Iris pigment epithelial cell (primary cell): ENCODE data around the gene RAB3B.

Experiments used
- DNase-seq: peaks from one replicate; pipeline ENCODE4 v3.0.0-alpha.2; 2011; ENCODE audit warnings: low read depth

RAB3B gene

DNA sequence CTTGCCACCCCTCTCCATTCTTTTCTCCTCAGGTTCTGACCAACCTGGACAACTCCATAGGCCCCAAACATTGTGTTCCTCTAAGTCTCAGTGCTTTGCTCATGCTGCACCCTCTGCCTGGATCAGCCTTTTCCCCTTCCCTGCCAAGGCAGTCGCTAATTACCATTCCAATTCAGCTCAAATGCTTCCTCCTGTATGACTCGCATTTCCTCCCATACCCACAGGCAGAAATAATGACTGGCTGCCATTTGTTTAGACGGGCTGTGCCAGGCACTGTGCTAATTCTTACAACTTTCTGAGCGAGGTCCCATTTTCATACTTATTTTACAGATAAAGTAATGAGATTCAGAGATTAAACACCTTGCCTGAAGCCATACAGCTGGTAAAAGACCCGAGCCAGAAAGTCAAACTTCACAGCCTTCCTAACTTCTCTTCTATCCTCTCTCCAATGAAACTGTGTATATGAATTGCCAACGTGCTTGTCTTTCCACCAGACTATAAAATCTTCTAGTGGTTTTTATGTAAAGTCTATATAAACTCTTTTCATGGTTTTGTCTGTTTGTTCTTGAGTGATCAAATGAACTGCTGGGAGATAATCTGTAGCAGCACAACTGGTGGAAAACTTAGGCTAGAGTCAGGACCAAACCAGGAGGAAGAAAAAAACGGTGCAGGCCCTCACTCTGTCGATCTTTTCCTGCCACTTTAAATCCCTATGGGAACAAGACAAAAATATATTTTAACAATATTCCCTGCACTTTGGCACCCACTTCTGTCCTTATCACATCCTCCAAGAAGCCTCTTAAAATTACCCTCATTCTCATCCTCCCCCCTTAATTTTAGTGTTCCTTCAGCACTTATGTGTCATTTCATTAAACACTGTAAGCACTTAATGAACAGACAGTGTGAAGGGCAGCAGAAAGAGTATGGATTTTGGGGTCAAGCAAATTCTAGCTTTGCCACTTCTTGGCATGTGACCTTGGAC lies 33.7 kb downstream of the RAB3B start:
- peak; percentile 33 for DNase-seq

DNA sequence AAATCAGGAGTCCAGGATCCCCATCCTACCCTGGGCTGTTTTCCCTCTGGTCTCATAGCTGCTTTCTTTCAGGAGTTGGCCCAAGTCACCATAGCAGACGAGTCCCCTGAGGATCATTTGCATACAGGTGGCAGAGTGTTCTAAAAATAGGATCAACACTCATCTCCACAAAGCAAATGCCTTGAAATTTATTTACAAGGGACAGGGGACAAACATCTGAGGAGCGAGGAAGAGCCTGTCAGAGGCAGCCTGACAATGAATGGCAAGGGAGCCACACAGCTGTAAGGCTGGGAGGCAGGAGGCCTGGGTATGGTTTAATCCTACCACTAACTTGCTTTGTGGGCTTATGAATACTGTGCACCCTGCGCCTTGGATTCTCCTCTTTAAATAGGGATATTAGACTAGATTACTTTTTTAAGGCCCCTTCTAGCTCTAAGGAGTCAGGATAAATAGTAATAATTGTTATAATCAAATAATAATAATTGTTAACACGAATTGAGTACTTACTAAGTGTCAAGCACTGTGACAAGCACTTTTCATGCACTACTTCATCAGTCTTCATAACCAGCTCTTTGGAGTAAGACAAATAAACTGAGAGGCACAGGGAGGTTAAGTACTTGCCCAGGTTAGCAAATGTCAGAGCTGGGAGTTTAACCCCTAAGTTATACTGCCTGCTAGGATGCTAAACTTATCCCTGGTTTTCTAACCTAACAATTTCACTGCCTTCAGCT lies 34.5 kb downstream of the RAB3B start:
- no peak for DNase-seq

DNA sequence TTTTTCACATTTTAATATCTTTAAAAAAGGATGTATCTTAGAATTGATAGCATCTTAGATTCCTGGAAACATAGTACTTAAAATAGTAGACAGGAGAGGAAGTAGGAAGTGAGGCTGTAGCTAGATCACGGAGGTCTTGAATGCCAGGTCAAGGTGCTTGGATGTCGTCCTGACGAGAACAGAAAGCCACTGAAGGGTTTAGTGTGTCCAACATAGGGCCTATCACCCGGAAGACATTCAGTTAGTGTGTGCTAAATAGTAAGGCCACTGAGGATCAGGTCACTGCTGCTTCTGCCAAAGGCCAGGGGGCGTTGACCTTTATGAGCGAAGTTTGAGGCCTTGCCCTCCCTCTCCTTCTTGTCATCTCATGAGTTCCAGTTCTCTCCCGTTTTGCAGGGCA lies 35.7 kb downstream of the RAB3B start:
- no peak for DNase-seq

DNA sequence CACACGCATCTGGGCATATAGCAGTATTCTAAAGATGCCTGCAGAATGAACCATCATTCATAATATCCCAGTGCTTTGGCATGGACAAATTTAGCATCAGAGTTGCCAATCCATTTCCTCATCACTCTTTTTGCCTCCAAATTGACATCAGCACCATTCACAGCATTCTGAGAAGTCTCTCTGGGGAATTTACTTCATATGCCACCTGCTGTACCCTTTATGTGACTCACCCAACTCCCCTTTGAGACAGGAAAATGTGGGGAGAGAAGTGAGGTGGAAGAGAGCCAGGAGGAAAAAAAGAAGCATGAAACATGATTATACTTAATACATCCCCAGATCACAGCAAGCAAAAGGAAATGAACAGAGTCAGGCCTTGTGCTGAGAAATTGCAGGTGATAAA lies 37.4 kb downstream of the RAB3B start:
- no peak for DNase-seq

DNA sequence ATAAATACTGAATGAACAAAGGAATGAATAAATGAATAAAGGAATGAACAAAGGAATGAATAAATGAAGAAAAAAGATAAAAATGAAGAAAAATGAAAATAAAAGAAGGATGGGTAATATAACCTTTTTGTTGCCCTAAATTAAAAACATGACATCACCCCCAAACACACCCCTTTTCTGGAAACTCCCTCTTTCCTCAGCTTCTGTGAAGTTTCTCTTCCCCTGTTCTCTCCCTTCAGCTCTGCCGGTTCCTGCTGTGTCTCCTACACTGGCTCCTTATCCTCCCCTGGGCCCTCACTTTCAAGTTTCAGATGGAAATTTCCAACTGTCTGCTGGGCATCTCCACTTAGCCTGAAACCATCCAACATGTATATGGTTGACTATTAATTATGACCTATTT lies 37.9 kb downstream of the RAB3B start:
- DNase-seq, result no peak

DNA sequence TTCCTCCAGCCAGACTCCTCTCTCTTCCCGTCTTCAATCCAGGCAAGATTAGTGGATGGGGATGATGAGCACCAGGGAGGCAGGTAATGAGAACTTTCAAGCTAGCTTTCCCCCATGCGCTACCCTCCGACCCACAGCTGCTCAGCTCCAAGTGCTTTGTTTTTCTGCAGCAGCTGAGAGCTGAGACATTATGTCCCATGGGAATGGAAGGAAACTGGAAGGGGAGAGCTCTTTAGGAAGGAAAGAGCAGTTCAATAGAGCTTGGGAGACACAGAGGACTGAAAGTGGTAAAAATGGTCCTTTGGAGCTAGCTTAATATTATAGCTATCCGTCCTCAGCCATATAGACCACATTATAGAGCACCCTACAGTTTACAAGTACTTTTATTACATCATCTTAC lies 39.8 kb downstream of the RAB3B start:
- DNase-seq, result no peak

DNA sequence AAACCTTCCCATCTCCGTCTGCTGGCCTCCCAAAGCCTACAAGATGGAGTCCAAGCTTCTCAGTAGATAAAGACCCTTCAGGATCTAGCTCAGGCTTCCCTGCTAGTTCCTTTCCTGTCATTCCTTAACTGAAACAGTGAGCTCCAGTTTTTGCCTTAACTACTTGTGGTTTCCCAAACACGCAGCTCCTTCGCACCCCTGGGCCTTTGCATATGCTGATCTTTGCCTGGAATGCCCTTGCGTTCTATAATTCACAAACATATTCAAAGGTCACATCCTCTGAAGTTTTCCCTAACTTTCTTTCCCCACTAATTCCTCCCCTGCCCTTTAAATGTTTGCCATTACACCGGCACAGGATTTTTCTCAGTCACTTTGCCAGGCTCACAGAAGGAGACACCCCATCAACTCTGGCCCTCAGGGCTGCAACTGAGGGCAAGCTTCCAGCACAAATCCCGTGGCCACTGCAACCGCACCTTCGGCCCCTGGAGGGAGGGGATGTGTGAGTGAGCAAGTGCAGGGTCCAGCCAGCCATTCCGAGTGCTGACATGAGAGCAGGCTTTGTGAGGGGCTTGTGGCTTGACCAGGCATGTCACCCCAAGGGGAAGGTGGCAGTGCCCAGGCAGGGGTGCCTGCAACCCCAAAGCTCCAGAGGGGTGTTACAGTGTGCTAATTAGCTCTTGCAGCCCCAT lies 41.3 kb downstream of the RAB3B start:
- DNase-seq, result no peak

DNA sequence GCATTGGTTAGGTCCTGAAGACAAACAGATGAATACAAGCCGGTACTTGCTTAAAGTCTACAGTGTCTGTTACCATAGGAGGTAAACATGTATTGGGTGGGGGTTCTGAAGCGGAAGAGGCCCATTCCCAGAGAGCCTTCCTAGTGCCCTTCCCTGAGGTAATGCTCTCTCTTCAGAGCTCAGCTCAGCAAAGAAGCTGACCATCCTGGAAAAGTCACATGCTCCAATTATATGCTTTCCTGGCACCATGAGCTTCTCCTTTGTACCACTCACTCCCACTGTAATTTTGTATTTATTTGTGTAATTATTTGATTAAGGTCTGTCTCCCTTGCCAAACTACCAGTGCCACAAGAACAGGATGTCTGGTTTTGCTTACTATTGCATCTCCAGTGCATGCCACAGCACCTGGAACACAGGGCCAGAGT lies 42.0 kb downstream of the RAB3B start:
- no peak for DNase-seq

DNA sequence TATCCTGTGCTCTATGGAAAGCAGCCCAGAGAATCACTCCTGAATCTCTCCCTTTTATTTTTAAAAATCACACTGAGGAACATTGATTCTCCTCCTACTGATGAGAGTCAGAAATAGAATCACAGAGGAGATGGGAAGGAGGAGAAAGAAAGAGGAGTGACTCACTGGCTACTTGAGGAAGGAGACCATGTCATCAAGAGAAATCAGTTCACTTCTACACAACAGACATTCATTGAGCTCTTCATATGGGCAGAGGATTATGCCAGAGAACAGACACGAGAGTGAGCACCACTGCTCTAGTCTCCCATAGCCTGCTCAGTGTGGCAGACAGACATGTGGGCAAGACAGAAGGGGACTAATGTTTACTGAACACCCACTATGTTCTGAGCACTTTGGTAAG lies 44.2 kb downstream of the RAB3B start:
- DNase-seq, result peak; percentile 49

DNA sequence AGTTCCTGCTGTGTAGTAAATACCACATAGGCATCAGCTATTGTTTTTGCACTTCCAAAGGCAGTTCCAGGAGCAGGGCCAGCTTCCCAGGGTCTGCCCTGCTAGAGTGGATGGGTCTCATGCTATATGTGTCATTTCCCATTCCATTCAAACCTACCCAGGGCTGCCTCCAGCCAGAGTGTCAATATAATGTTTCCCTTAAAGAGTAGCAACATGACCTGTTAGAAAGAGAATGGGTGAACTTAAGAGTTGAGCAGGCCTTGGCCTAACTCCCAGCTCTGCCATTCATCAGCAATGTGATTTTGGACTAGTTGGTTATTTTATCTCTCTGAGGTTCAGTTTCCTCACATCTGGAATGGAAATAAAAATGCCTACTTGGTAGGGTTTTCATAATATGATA lies 44.9 kb downstream of the RAB3B start:
- DNase-seq, result no peak

DNA sequence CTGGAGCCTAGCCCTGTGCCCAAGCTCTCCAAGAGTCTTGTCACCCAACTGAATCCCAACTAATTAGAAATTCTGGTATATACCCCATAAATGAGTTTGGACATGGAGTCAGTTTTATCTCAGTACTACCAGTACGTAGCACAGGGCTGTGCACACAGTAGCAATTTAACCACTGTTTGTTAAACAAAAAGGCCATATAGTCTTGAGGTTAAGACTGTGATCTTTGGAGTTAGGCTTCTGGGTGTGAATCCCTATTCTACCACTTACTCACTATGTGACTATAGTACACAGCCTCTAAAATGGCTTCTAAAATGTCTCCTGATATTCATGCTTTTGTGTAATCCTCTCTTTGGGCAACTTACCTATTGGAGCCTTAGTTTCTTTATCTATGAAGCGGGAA lies 48.2 kb downstream of the RAB3B start:
- no peak for DNase-seq

DNA sequence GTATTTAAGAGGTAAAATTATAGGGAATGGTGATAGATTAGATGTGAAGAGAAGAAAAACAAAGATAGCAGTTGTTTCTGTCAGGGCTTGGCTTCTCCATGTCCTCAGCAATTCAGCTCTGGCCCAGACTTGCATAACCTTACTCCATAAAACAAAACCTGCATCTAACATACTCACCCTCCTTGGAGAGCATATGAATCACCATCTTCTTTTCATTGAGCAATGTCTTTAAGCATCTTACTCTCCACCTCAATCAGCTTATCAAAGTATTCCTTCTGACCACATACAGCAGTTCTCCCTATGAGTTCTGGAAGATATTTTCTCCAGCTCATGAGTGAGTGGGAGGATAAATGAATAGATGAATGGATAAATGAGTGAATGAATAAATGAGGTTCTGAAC lies 49.0 kb downstream of the RAB3B start:
- DNase-seq, result peak; percentile 21

DNA sequence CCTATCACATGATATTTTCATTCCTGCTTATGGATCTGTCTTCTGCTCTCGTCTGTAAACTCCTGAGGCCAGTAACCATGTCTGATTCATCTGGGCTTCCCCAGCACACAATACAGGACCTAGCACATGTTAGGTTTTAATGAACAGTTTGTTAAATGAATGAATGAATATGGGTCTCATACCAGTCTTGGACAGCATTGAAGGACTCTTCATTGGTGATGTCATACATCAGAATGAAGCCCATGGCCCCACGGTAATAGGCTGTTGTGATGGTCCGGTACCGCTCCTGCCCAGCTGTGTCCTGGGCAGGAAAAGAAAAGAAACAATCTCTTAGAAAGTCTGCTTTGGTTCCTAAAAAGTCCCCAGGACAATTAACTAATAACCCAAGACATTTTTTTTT lies 53.4 kb downstream of the RAB3B start:
- no peak for DNase-seq

DNA sequence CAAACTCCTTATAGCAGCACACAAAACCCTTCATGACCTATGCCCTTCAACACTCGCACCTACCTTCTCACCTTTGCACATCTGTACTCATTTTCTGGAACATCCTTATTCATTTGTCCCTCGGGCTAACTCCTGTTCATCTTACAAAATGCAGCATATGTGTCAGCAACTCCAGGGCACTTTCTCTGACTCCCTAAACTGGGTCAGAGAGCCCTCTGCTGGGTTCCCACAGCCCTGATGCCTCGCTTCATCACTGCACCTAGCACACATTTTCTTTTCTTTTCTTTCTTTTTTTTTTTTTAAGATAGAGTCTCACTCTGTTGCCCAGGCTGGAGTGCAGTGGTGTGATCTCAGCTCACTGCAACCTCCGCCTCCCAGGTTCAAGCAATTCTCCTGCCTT lies 54.0 kb downstream of the RAB3B start:
- no peak for DNase-seq

DNA sequence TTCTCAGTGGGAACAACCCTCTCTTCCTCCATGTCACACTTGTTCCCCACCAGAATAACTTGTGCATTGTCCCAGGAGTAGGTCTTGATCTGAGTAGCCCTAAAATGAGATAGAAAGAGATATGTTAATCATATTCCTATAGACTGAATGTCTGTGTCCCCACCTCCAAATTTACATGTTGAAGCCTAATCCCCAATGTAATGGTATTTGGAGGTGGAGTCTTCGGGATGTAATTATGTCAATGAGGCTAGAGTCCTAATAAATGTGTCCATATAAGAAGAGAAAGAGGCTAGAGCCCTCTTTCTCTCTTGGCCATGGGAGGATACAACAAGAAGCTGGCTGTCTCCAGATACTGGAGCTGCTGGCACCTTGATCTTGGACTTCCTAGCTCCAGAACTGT lies 57.2 kb downstream of the RAB3B start:
- no peak for DNase-seq

DNA sequence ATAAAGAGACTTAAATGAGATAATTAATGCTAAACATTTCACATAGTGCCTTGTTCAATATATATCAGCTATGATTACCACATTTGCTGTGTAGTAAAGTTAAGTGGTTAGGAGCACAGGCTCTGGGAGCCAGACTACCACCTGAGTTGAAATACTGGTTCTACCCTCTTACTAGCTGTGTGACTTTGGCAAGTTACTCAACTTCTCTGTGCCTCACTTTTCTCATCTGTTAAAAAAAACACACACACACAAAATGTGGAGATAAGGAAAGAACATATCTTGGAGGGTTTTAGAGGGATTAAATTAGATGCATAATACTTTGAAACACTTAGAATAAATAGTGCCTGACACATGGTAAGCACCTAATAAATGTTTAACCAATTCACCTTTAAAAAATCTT lies 60.2 kb downstream of the RAB3B start:
- DNase-seq, result no peak

DNA sequence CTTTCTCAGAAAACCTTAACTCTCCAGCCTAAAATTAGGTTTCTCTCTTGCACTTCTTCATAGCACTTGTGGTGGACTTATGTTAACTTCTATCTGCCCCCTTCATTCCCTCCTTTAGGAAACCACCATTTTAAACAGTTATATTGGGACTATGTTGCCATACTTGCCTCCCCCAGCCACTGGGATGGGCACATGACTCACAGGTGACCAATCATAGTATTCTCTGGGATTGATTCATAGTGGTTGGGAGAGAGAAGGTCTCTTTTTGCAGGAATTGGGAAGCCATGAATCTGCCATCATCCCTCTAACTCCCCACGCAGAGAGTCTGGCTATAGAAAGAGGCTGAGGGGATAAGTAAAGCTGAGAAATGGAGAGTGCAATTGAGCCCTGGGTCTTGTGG lies 61.6 kb downstream of the RAB3B start:
- no peak for DNase-seq

DNA sequence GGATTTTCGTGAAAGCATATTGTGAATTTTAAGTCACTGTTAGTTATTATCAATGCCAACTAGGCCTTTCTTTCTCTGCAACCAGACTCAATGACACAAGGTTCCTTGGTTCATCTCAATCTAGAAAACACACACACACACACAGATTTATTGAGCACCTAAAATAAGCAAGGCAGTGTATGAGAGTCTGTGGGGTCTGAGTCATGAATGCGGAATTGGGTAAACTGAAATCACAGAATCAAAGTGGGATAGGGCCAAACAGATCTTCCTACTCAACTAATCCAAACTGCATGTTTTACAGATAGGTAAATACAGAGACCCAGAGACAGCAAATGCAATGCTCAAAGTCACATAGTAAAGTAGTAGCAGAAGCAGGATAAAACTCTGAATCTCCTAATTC lies 63.5 kb downstream of the RAB3B start:
- DNase-seq, result peak; percentile 39

DNA sequence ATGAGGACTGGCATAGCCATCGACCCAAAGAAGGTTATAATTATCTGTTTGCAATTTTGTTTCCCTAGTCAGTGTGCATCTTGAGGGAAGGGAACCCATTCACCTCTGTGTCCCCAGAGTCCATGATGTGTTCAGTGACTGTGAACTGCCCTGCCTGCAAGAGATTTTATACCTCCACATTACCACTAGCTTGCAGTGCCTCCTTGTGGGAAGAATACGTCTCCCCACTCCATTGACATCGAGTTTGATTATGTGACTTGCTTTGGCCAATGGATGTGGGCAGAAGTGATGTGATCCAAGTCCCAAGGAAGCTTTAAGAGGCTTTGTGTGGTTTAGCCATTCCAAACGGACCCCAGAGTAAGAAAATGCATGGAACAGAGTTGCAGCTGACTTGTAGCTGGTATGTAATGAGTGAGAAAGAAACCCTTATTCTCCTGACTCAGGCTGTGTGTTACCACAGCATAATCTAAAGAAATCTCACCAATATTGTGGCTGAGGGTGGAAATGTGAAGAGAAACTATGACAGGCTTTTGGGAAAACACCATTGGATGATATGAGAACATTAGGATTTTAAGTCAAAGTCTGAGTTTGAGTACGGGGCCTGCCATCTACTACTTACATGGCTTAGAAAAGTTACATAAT lies 64.2 kb downstream of the RAB3B start:
- DNase-seq, result peak; percentile 66

DNA sequence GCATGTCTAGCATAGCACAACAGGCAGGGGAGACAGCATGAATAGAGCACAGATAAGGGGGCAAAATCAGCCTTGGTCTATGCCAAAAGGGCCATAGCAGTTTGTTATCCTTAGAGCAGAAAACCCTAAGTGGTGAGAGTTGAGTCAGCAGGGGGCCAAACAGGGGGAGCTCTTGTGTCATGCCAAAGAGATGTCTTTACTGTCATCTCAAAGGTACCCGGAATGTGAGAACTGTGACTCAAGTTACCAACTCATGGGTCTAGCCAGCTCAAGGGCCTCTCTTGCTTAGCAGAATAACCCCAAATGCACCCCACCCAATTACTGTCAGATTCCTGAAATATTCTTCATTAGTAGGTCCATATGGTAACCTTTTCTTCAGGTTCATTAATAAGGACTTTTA lies 66.0 kb downstream of the RAB3B start:
- DNase-seq, result peak; percentile 35

DNA sequence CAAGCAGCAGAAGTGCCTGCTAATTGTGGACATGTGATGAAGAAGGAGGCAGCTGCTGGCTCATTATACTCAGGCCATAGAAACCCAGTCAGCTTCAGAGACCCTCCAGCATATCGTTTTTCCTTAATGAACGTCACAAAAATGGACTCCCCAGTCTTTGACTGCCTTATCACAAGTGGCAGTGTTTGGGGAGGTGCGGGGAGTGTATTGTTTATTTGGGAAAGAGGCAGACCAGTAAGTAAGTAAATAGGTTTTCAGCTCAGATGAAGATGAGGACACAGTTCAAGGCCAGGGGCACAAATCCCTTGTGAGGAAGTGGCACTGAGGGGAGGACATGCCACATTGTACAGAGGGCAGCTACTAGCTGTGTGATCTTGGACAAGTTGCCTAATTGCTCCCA lies 68.5 kb downstream of the RAB3B start:
- DNase-seq, result no peak

DNA sequence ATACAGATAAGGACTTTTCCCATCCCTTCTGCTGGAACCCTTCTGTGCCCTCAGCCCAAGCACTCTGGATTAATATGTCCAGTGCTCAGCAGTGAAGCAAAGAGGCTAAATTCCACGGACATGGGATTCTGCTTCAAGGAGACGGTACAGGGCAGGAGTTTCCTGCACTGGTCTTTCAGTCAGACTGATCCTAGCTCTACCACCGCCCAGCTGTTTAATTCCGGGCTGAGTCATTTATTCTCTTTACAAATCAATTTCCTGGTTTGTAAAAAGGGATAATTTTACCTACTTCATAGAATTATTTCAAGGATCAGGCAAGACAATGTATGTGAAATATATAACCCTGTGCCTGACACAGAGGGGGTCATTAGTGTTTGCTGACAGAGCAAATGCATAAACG lies 70.4 kb downstream of the RAB3B start:
- no peak for DNase-seq
